HG03039 (cell line): Measurements from ENCODE around the gene VSNL1.

ENCODE experiments used
- ATAC-seq: cut with Tn5 transposase; IDR thresholded peaks from one replicate; pipeline ENCODE4 v1.9.1; 2021; ENCODE audit warnings: mild to moderate bottlenecking, moderate library complexity; ENCODE audit not compliant: unreplicated experiment

Gene VSNL1

GRCh38 chr2:17540093-17540812 lies at the start of gene VSNL1:
Gene VSNL1 (plus strand): TSS chr2:17540696. CDS start chr2:17592075, 51,379 bp downstream.
- ATAC-seq, result no peak

- no peak for ATAC-seq
Observed at GRCh38 chr2:17495590-17495989, 44.9 kb upstream of the VSNL1 start.

GRCh38 chr2:17497718-17498117 lies 42.8 kb upstream of the VSNL1 start:
- ATAC-seq, result no peak

DNA sequence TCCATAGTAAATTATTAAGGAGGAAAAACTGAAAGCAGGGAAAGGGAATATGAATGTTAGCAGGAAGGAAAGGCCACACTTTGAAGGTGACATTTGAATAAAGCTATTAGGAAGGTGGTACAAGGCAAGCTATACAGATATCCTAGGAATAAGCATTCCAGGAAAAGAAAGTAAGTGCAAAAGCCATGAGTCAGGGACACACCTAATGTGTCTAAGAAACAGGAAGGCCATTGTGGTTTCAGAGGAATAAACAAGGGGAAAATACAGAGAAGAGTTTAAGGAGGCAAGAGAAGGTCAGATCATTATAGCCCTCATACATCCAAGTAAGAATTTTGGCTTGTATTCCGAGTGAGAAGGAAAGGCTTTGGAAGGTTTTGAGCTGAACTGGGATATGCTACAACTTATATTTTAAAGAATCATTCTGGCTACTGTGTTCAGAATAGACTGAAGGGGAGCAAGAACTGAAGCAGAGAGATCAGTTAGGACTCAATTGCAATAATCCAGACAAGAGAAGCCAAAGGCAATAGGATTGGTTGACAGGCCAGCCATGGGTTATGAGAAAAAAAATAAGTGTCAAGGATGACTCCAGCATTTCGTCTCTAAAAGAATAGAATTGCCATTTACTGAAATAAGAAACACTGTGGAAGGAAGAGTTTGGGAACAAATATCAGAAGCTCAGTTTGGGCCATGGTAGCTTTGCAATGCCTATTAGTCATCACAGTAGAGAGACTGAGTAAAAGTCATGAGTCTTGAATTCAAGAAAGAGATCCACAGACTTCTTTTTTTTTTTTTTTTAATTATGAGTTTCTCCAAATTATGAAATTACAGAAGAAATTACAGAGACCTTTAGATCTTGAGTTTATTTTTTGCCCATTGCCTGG lies 33.5 kb upstream of the VSNL1 start:
- ATAC-seq, result no peak

DNA sequence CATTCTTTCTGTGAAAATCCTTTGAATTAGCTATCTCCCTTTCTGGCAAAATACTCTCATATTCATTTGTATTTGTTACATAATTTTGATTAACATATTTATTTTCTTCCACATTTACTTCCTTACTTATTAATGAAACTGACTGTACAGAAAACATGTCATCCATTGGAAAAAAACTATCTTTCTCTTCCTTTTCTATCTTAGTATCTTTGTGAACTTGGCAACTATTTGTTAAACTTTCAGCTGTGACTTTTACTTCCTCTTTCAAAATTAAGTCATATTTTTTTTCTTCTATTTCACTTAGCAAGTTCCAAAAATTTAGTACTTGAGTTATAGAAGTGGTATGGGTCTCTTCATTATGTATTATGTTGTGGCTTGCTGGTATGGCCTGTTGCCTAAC lies 24.8 kb upstream of the VSNL1 start:
- ATAC-seq, result no peak

DNA sequence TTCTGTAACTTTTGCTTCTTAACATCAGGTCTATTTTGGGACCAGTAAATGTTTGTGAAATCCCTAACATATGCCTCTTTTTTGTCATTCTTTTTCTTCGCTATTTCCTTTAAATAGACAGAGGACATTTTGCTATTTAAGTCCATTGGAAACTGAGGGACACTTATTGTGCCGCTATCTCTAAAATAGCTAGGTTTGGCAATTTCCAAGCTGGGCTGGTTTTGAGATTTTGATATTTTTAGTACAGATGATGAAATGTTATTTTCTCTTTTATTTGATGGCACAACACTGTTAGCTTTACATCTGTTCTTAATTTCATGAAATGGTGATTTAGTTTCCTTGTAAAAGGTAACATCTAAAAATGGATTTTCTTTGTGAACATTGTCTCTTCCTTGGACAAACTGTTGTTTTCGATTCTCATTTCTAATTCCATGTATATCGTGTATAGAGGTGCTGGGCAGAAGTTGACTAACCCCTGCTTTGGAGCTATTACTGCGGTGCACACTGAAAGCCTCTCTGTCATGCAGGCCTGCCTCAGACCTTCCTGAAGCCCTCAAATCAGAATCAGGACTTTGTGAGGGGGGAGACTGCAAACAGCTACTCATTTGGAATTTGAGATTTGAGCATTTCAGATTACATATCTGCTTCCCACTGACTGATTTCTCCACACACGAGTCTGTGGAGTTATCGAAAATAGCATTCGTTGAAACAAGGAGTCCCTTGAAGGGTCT lies 22.9 kb upstream of the VSNL1 start:
- peak; percentile 17 for ATAC-seq

DNA sequence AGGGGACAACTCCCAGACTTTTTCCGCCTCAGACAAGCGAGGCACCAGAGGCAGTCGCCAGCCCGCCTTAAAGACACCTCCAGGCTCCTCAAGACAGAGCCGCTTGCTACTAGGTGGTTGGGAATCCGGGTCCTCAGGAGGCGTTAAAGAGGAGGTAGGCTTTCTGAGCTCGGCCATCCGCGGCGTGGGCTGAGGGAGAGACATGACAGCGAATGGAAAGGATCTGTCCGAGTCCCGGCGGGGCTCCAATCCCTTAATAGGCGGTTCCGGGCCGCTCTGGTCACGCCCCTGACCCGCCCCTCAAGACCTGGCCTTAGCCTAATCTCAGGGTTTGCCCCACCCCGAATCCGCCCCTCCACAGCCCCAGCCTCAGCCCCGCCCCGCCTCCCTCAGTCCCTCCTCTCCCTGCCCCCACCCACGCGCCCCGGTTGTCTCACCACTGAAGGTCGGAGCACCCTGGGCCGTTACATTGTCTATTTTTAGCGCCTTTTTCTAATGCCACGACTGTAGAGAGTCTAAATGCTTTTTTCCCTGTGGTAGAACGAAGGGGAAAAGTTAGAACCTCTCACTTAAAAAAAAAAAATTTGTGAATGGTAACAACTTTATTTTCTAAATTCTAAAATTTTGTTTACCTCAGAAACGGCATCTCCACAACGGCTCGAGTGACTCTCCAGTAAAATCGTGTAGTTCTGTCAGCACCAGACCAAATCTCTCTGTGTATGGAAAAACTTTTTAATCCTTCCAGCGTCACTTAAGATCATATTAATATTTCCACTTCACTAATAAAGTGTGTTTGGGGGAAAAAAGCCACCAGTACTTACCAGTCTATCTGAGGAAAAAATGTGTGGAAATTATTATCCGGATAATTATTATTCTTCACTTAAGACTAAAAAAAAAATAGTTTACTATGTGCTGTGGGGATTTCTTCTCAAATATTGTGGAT lies 22.0 kb upstream of the VSNL1 start, which contains the start of gene RAD51AP2:
Gene RAD51AP2, minus strand, starts transcription at position 229 of the 943 bp plus-strand sequence. Its CDS starts 25 bp downstream, at position 204.
- ATAC-seq, result peak; percentile 87

GRCh38 chr2:17519486-17519885 lies 21.0 kb upstream of the VSNL1 start:
- ATAC-seq, result no peak

DNA sequence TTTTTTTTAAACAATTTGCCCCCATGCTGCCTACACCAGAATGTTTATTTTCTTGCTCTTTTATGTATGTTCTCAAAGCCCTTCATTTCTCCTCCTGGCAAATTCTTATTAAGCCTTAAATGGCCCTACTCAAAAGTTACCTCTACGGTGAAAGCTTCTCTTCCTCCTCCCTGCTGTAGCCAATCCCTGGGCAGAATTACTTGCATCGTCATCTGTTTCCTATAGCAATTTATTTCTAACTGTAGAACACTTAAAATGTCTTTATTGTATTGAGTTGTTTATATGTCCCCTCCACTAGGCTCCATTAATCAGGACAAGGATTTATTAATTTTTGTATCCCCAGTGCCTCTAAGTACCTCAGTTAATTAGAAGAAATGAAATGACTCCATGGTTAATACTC lies 19.7 kb upstream of the VSNL1 start:
- ATAC-seq, result peak; percentile 36

- ATAC-seq, result no peak
Observed at GRCh38 chr2:17521621-17522020, 18.9 kb upstream of the VSNL1 start.

- ATAC-seq, result no peak
Observed at GRCh38 chr2:17522303-17522702, 18.2 kb upstream of the VSNL1 start.

DNA sequence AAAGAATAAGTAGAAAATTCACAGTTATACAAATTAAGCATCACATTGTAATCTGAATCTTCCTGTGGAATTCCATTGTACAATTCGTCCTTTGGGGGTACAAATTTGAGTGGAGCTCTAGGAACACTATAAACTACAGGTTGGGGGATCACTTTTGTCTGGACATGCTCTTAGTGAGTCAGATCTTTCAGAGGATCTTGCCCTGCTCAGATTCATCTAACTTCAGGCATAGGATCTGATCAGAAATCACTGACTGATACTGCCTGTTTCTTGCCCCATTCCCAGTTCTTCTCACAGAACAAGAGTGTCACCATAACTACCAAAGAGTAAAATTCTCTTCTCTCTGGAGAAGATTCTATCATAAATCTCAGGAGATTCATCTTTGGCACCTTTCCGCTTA lies 10.7 kb upstream of the VSNL1 start:
- no peak for ATAC-seq

DNA sequence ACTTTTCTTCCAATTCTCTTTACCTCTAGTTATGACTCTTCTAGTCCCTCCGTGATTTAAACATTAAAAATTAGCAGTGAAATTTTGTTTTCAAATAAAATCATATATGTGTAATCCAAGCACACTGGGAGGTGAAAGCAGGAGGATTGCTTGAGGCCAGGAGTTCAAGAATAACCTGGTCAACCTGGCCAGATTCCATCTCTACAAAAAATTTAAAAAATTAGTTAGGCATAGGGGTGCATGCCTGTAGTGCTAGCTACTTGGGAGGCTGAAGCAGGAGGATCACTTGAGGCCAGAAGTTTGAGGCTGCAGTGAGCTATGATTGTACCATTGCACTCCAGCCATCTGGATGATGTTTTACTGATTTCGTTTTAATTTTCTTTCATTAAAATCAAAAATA lies 7.0 kb upstream of the VSNL1 start:
- ATAC-seq, result no peak

DNA sequence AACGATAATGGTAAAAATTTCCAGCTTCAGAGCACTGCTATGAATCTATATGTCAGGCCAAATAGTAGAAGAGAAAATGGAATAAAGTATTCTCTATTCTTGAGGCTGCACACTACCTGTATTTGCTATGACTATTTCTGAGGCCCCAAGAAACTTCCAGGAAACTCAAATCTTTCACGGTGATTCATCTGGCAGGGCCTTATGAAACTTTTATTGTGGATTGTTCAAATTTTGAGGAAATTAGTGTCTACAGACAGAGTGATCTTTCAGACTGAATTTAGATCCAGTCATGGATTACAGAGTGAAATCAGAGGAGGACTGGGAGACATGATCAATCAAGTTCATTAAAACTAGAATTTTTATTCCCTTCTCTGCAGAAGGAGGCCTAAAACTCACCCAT lies 4.1 kb upstream of the VSNL1 start:
- ATAC-seq, result no peak

GRCh38 chr2:17538022-17538843 lies 2.3 kb upstream of the VSNL1 start:
- peak; percentile 33 for ATAC-seq

DNA sequence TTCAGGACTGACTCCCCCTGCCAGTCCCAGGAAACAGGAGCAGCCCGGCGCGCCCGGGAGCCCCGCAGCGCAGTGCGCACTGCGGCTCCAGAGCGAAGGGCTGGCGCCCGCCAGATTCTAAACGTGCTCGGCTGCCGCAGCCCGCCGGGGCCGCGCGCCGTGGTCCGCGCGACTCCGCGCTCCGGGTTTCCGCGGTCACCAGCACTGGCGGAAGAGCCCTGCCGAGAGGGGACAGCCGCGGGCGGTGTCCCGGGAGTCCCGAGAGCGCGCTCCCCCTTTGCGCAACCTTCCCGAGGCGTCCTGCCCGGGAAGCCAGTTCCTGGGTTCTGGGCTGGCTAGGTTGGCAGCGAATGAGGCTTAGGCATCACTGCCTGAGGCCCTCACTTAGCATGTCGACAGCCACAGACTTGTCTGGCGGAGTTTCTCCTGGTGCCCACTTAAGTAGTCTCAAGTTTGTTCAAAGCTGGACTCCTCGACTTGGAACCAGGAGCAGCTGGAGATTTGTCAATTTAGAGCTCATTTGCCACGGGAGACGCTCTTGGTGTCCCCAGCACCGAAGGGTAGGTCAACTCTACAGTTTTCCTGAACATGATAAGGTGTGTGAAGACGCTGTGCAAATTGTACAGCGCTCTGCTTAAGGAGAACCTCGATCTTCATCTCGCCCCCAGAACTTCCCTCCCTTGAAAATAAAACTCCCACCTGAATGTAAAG lies 1.5 kb upstream of the VSNL1 start:
- ATAC-seq, result peak; percentile 52

- no peak for ATAC-seq
Observed at GRCh38 chr2:17539611-17540092, 844 bp upstream of the VSNL1 start.

DNA sequence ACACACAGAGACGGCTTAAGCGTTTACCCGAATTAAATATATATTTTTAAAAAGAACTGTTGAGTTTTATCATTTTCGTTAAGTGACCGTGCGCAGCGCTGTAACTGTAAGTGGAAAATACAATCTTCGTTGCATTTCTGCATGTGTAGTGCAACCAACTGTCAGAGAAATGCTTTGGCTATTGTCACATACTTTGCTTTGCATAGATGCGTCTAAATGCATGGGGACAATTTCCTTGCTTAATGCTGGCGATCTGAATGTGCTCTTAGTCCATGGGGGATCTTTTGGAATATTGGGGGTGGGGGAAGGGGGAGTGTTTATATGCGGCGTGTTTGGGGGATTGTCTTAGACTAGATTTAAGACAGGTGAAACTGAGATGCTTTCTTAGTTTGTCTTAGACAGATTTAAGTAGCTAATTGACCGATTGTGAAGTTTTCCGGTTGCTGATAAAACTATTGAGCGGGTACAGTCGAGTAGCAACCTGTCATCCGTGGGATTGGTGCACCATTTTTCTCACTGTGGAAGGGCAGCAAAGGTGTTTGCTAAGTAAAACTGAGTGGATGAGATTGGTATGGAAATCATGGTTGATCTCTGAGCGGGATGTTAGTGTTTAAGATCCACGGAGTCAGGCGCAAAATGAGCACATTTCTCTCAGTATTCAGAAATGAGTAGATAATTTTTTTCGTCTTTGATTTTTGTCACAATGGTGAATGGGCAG lies 476 bp downstream of the VSNL1 start:
- ATAC-seq, result no peak
